Endothelial cell of umbilical vein (primary cell): ENCODE measurements around the gene KIFAP3. TPM values are rescaled to one million over a fixed set of nuclear protein-coding genes. Genes with fewer than 3 reads are reported as not detected.

Experiments
- BruUV-seq: library from RNA; stranded (reverse); fragments of 400-500 nt; replicated peaks from 2 replicates; lab custom pipeline; 2021; lab: Mats Ljungman, UMichigan
- CTCF ChIA-PET: fragments of 300-600, 350-600 bp; sonication (Branson Sonifier 250); formaldehyde crosslinking; loops from one replicate; lab custom pipeline; 2021; ENCODE audit warnings: antibody characterized with exemption, inconsistent platforms; lab: Charles Lee
- POLR2A ChIA-PET: fragments of 300-600, 350-600 bp; sonication (Branson Sonifier 250); formaldehyde crosslinking; loops from one replicate; lab custom pipeline; 2021; ENCODE audit warnings: antibody characterized with exemption, inconsistent platforms; lab: Charles Lee
- DNase-seq: peaks from one replicate; pipeline ENCODE4 v3.0.0-alpha.2; 2011; ENCODE audit warnings: low read depth, low spot score
- FAIRE-seq: peaks from 2 replicates; lab custom pipeline; 2011; peaks lifted over from hg19 to GRCh38; lab: Jason Lieb, UNC
- H2AFZ ChIP-seq: 2 replicates; pipeline ENCODE4 v1.6.0; 2012; ENCODE audit warnings: low read depth, low read length, control low read depth, inconsistent platforms
- H3K27ac ChIP-seq: 2 replicates; pipeline ENCODE4 v1.5.1; 2011; ENCODE audit warnings: low read depth, mild to moderate bottlenecking, control low read depth, low read length, moderate library complexity; ENCODE audit not compliant: insufficient read depth
- H3K27me3 ChIP-seq, 2 experiments: 2 replicates each; pipeline versions ENCODE4 v1.6.0 to v1.6.1; 2011; ENCODE audit warnings: low read length in 2 of 2, mixed read lengths in 1 of 2; ENCODE audit not compliant: control insufficient read depth in 2 of 2, insufficient read depth in 2 of 2
- H3K36me3 ChIP-seq, 2 experiments: 2 replicates in 1 of 2; 3 replicates in 1 of 2; pipeline ENCODE4 v1.5.1; 2011; ENCODE audit warnings: low read length in 2 of 2, mild to moderate bottlenecking in 1 of 2, moderate library complexity in 1 of 2; ENCODE audit not compliant: control insufficient read depth in 2 of 2, insufficient read depth in 2 of 2; ENCODE audit errors: extremely low read depth in 1 of 2
- H3K4me1 ChIP-seq: 3 replicates; pipeline ENCODE4 v1.5.1; 2011; ENCODE audit warnings: mild to moderate bottlenecking, low read length; ENCODE audit not compliant: control insufficient read depth, insufficient read depth; ENCODE audit errors: extremely low read depth
- H3K4me2 ChIP-seq: 2 replicates; pipeline ENCODE4 v1.6.1; 2011; ENCODE audit warnings: low read length, control low read depth, mixed read lengths; ENCODE audit not compliant: insufficient read depth
- H3K4me3 ChIP-seq, 3 experiments: fragments of 200-600 bp in 1 of 3; sonication (generic), shearing (Covaris generic) in 1 of 3; replicated peaks in 1 of 3; 2 replicates each; pipeline ENCODE4 v1.5.1; 2011 to 2016; ENCODE audit warnings: control low read depth in 3 of 3, low read length in 3 of 3, mild to moderate bottlenecking in 2 of 3, inconsistent platforms in 1 of 3, low read depth in 1 of 3, moderate library complexity in 1 of 3; ENCODE audit not compliant: insufficient read depth in 1 of 3
- H3K79me2 ChIP-seq: 2 replicates; pipeline ENCODE4 v1.6.0; 2012; ENCODE audit warnings: low read length, inconsistent platforms; ENCODE audit not compliant: control insufficient read depth, insufficient read depth
- H3K9ac ChIP-seq: replicated peaks from 2 replicates; pipeline ENCODE3; 2011; ENCODE audit warnings: low read length, control low read depth; ENCODE audit not compliant: insufficient read depth; ENCODE audit errors: extremely low read depth
- H3K9me1 ChIP-seq: replicated peaks from 3 replicates; pipeline ENCODE4 v1.6.0; 2011; ENCODE audit warnings: mild to moderate bottlenecking, low read length; ENCODE audit not compliant: control insufficient read depth, insufficient read depth; ENCODE audit errors: extremely low read depth
- H3K9me3 ChIP-seq: replicated peaks from 2 replicates; pipeline ENCODE4 v1.5.1; 2012; ENCODE audit warnings: low read length, inconsistent platforms; ENCODE audit not compliant: control insufficient read depth, insufficient read depth
- H4K20me1 ChIP-seq: replicated peaks from 2 replicates; pipeline ENCODE3; 2011; ENCODE audit warnings: mild to moderate bottlenecking, low read length; ENCODE audit not compliant: control insufficient read depth, insufficient read depth; ENCODE audit errors: extremely low read depth
- CTCF ChIP-seq, 2 donors: IDR thresholded peaks; 1 replicate in 1 of 2; 2 replicates in 1 of 2; pipeline ENCODE4 v1.5.1; 2011; ENCODE audit warnings: low read length in 2 of 2, mild to moderate bottlenecking in 2 of 2, moderate library complexity in 2 of 2, control low read depth in 1 of 2, inconsistent platforms in 1 of 2, low read depth in 1 of 2; ENCODE audit not compliant: insufficient read depth in 1 of 2; ENCODE audit errors: extremely low read depth in 1 of 2
- EZH2 ChIP-seq: IDR thresholded peaks from 2 replicates; pipeline ENCODE4 v1.6.1; 2012; ENCODE audit warnings: borderline replicate concordance, low read depth, mild to moderate bottlenecking, moderate library complexity, low read length, inconsistent platforms; ENCODE audit not compliant: severe bottlenecking
- FOS ChIP-seq: IDR thresholded peaks from 2 replicates; pipeline ENCODE4 v1.6.1; 2011; ENCODE audit warnings: mild to moderate bottlenecking, low read length, moderate library complexity, borderline replicate concordance; ENCODE audit not compliant: insufficient read depth
- GATA2 ChIP-seq: IDR thresholded peaks from 2 replicates; pipeline ENCODE4 v1.7.0; 2011; ENCODE audit warnings: low read depth, mild to moderate bottlenecking, moderate library complexity, mixed read lengths, low read length; ENCODE audit not compliant: insufficient read length, insufficient read depth
- JUN ChIP-seq: IDR thresholded peaks from 2 replicates; pipeline ENCODE4 v1.6.1; 2011; ENCODE audit warnings: borderline replicate concordance, low read depth; ENCODE audit not compliant: insufficient read length, insufficient read depth
- MYC ChIP-seq: IDR thresholded peaks from one replicate; pipeline ENCODE4 v1.6.1; 2011; ENCODE audit warnings: mild to moderate bottlenecking, low read depth, low read length
- dilution Hi-C: fragments of 300-500 bp; cut with MboI; formaldehyde crosslinking; loops from one replicate; pipeline ENCODE4 v1.15.0; 2019; ENCODE audit warnings: low sequenced_read_pairs; ENCODE audit not compliant: extremely low pct_ligation_motif_present
- intact Hi-C: fragments of 100-400 bp; cut with micrococcal nuclease; formaldehyde crosslinking; loops from one replicate; pipeline ENCODE4 v1.10.0; 2022
- polyA plus RNA-seq, 4 experiments: library from polyadenylated mRNA; depleted of rRNA in 3 of 4; stranded (reverse) in 3 of 4; unstranded in 1 of 4; fragments of >200 nt; gene quantifications; 2 replicates each; pipeline versions ENCODE4 v1.2.1 to v1.2.3, GENCODE V29; 2011 to 2012; ENCODE audit warnings: missing spikeins in 1 of 4
- total RNA-seq: library from RNA; stranded (reverse); gene quantifications from 2 replicates; pipeline ENCODE4 v1.2.3, GENCODE V29; 2021

KIFAP3 gene
- total and polyA plus RNA-seq, 2 donors (not counting 3 experiments of a cell fraction or from before 2014, with no cell fraction given): 6.4 to 17.5 TPM

GRCh38 chr1:169944621-169945020 lies 129.9 kb downstream of the KIFAP3 start:
- no peak for FAIRE-seq
- DNase-seq: no peak
- ChIA-PET POLR2A (interaction anchor here (0.6 kb wide), 1 partner anchor 108 kb away, joined by 3 read pairs; no protein-coding TSS in a partner anchor), CTCF (interaction anchor here (1.0 to 1.7 kb wide), 3 partner anchors 10 to 20 kb away, joined by 3 to 7 read pairs (median 4); no protein-coding TSS in a partner anchor)
- Histone ChIP-seq H3K9me1 (no peaks in the 10 kb centered on the region), H3K9ac (no peak overlapping the region), H4K20me1 (no peaks in the 10 kb centered on the region), H3K27me3 (no peaks in the 10 kb centered on the region), H3K36me3 (no peaks in the 10 kb centered on the region), H3K79me2 (no peaks in the 10 kb centered on the region), H2AFZ (no peak overlapping the region), H3K4me2 (no peak overlapping the region), H3K4me3 (no peak overlapping the region), H3K9me3 (no peaks in the 10 kb centered on the region), H3K27ac (no peak overlapping the region), H3K4me1 (peaks cover 6% of the 10 kb centered on the region)
- dilution Hi-C loops (no loop called here), intact Hi-C loops (loop anchor here (5.0 kb wide), 1 partner anchor 52 kb away; the partner anchor contains the start of gene SCYL3)
- TF ChIP-seq JUN (no peak), GATA2 (no peak), EZH2 (no peak), CTCF (IDR thresholded peaks at IDR 0.05; ENCODE audit: extremely low read depth in 1 of 2, insufficient read depth in 1 of 2, low read depth in 1 of 2, low read length in 2 of 2) (no peak), FOS (no peak), MYC (no peak)
- no TSS peak for BruUV-seq
